Measurements from ENCODE around the gene FRMD5.

Gene FRMD5

DNA sequence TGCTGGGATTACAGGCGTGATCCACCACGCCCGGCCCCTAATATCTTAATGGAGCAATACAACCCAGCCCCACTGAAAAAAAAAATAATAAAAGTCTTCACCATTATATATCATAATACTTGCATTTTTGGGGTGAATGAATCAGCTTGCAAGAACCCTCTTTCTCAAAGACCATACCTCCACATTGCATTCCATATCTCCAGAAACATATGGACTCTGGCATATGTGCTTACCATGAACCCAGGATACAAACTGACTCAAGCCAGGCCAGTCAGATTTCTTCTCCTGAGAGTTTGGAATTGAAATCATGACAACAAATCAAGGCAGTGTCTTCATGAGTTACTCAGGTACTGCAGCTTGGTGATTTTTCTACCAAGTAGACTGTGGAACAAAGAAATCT lies 101.2 kb downstream of the FRMD5 start:
- no peak for DNase-seq (ENCODE audit: low read depth)

DNA sequence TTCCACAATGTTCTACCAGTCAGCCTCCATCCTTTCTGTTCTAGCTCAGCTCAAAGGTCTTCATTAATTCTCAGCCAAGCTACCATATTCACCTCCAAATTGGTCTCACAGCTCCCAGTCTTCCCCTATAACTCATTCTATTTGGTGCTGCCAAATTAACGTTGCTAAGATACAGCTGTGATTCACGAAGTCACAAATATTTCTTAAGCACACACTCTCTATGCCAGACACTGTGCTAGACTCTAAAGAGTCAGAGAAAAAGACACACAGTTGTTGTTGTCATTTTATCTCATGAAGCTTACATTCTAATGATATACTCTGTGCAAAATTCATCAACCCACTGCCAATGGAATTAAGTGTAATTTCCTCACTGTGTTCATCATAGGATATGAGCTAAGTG lies 102.8 kb downstream of the FRMD5 start:
- no peak for DNase-seq (ENCODE audit: low read depth)

DNA sequence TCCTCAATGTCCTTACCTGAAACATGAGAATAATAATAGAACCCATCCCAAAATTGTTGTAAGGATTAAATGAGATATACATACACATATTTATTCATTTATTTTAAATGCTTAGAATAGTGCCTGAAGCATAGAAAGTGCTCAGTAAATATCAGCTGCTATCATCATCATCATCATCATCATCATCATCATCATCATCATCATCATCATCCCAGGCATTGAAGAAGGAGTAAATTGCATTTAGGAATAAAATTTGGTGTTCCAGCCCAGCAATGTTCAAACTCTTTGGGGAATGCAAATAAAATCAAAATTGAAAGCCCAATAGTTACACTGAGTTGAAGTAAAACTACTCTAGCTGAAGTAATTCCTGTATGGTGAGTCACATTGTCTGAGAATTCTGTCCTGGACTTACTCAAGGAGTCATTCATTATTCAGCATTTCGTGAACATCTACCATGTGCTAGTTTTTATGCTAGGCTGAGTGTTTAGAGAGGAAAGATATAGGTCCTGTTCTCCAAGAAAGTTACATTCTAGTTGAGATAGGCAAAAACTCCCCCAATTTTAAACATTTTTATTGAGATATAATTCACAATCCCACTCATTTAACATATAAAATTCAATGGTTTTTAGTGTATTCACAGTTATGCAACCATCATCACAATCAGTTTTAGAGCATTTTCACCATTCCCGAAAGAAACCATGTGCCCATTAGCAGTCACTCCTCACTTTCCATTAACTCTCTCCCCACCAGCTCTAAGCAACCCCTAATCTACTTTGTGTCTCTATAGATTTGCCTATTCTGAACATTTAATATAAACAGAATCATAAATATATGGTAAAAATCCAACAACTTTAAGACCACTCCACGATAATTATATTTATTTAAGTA lies 107.2 kb downstream of the FRMD5 start:
- DNase-seq (ENCODE audit: low read depth) = peak; percentile 68

DNA sequence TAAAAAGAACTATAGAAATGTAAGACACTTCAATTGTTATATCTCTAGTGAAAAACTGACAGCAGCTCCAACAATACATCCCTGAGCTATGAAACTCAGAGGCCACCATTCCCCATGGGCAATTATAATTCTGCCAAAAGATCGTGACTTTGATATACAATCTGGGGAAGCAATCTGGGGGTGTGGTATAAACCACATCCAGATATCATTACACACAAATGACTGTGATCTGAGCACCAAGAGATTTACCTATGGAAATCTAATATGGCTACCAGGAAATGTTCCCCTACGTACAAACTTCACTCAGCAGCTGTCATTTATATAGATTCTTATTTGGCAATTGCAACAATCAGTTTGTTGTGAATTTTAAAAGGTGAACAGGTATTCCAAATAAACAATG lies 110.3 kb downstream of the FRMD5 start:
- no peak for DNase-seq (ENCODE audit: low read depth)

DNA sequence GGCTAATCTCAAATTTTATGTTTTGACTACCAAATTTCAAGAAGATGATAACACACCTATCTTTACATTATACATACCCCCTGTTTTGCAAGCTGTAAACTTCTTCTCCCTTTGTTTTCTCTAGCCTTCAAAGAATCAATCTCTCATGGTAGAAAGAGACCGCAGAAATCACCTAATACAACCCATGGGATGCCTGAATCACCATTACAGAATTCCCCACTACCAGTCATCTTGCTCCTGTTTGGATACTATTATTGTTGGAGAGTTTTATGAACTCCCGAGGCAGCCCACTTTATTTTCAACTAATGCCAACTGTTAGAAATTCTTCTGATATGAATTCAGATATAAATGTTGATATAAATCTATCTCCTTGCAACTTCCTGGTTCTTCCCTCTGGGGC lies 110.9 kb downstream of the FRMD5 start:
- DNase-seq (ENCODE audit: low read depth) = no peak

DNA sequence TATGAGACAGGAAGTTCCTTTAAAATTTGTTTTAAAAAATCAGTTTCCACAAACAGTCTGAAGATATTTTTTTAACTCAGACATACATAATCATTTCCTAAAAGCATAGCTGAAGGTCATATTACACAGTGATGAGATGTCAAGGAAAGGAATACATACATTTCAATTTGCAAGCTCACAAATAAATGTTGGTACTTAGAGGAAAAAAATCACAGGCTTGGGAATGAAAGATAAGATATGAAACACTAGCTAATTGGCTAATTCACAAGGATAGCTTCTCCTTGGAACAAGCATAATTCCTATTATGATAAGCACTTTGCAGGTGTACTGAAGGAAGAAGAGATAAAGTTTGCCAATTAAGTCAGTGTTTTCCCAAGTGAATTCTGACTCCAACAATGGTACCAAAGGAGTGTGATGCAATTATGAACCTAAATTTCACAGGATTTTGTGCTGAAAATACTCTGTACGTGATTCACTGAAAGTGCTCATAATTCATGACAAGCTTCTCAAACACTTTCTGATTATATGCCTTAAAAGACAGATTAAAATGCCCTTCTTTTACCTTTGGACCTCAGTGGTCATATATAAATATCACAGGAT lies 112.4 kb downstream of the FRMD5 start:
- DNase-seq (ENCODE audit: low read depth) = no peak

DNA sequence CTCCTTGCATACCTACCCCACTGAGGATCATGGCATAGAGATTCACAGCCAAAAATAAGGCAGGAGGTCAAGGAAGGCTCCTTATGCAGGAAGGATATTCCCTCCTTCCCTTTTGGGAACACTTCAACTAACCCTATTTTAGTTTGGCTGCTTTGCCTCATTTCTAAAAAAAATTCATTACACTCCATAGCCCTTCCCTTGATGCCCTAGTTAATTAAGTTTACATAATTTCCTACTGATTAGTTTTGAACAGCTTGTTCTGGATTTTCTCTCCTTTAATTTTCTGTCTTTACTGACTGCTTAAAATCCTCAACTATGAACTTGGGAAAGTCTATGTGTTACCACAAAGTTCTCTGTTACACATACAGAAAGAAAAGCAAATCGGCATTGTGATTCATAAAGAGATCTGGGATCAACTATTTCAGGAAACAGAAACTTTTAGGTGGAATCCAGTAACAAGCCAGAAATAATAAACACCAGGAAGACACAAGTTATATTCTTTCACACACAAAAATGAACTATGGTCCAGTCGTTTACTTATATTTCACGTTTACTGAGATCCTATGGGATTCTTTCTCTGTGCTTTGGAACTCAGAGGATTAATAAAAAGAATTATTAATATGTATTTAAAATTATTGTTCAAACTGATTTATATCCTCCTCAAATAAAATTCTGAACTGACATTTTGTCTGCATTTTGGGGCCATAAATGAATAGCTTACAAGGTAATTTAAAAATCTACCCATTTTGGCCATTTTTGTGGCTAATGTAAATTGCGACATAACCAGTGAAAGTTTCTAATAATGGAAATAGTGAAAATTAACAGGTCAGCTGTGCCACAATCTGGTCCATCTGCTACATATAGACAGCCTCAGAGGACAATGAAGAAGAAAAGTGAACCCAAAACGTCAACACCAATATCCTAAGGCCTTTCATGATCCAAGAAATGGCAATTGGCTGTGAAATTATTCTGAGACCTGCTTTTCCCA lies 113.8 kb downstream of the FRMD5 start:
- DNase-seq (ENCODE audit: low read depth) = no peak

DNA sequence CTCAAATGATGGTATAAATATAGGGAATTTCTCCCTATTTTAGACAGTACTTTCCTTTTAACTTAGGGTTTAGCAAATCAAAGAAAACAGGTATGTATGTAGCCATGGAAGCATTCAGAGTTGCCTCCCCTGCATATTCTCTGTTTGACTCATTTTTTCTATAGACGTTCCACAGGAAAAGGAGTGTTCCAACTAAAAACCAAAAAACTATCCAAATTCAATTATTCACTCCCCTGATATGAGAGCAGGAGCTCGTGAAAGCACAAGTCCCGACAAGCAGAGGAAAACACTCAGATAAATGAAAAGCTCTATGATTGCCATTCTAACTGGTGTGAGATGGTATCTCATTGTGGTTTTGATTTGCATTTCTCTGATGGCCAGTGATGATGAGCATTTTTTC lies 119.5 kb downstream of the FRMD5 start:
- DNase-seq (ENCODE audit: low read depth) = no peak

DNA sequence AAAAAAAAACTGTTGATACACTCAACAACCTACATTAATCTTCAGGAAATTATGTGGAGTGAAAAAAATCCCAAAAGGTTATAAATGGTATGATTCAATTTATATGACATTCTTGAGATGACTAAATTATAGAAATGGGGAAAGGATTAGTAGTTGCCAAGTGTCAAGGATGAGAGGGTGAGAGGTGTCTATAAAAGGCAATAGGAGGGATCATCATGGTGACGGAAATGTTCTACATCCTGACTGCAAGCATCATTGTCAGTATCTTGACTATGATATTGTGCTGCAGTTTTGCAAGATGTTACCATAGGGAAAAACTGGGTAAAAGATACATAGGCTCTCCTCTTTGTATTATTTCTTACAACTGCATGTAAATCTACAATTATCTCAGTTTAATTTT lies 125.6 kb downstream of the FRMD5 start:
- no peak for DNase-seq (ENCODE audit: low read depth)

DNA sequence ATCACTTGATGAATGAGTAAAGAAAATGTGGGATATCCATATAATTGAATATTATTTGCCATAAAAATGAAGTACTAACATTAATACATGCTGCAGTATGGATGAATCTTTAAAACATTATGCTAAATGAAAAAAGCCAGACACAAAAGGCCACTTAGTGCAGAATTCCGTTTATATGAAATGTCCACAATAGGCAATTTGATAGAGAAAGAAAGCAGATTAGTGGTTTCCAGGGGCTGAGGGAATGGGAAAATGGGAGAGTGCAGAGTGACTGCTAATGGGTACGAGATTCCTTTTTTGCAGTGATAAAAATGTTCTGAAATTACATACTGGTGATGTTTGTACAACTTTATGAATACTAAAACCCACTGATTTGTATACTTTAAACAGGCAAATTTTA lies 126.7 kb downstream of the FRMD5 start:
- DNase-seq (ENCODE audit: low read depth) = no peak

DNA sequence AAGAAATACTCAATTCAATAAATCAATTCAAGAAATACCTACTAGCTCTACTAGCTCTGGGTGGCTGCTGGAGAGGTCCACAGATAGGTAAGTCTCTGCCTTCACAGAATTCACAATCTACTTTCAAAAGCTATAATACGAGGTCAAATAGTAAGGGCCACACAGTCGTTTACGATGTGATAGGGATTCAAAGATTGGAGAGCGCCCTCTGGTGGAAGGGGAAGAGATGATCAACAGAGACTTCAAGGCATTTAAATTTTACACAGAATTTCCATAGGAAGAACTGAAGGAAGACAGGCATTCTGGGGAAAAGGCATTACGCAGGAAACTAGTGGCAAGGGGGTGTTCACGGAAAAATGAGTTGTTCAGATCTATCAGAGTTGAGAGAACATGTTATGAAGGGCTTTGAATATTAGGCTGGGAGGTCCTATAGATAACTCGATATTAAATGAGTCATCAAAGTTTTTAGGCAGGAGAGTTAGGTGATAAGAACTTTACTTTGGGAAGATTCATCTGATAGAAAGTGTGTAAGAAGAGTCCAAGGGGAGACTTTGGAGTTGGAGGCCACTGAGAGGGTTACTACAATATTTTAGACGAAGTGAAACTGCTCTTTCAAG lies 128.8 kb downstream of the FRMD5 start:
- DNase-seq (ENCODE audit: low read depth) = peak; percentile 50

DNA sequence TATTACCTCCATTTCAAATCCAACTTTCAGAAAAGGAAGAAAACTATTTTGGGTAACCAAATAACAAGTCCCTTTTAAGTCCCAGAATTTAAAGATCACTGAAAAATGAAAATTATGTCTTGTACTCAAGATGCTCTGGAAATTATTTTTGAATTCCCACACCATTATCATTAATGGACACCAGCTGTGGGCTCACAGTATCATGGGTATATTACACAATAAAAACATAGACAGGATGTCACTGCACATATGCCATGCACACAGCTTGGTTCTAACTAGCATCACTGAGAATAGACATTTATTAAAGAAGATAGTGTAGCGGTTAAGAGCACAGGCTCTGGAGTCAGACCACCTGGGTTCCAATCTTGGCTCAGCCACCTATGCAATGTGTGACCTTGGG lies 130.4 kb downstream of the FRMD5 start:
- DNase-seq (ENCODE audit: low read depth) = no peak

DNA sequence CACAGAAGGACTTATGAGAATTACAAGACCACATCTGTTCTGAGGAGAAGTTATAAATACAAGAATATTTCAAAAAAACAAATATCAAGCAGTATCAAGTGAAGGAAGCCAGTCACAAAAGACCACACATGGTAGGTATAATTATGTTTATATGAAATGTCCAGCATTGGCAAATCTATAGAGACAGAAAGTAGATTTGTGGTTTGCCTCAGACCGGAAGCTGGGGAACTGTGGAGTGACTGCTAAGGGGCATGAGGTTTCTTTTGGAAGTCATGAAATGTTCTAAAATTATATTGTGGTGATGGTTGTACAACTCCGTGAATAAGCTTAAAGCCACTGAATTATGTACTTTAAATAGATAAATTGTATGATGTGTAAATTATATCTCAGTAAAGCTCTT lies 136.9 kb downstream of the FRMD5 start:
- no peak for DNase-seq (ENCODE audit: low read depth)

DNA sequence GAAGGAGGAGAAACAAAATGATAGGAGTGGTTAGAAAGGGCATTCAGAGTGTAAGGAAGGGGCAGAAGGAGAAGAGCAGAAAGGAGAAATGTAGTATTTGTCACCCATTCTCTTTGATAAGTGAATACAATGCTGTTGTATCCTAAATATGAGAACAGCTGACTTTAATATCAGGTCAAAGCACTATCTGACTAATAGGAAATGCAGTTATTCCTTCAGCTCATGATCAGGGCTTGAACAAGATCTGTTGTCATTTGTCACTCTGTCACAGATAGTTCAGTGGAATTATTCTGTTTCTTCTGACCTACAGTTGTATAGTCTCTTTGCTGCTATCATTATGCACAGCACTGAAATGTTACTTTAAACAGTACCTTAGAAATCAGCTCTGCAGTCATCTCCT lies 149.4 kb downstream of the FRMD5 start:
- no peak for DNase-seq (ENCODE audit: low read depth)

DNA sequence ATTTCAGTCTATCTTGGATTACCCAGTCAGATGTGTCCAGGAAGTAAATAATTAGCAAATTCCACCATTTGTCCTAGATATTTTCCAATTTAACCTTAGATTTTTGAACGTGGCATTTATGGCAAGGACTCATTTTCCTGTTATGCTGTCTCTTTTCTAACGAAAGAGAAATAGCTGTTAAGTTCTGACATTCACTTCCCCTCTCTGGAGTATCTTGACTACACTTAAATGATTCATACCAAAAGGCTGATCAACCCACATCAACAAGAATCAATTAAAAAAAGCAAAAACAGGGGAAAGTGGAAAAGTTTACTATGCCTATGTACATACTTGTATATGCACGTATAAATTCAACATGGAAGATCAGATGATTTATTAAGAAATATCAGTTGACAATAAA lies 149.9 kb downstream of the FRMD5 start:
- DNase-seq (ENCODE audit: low read depth) = no peak

DNA sequence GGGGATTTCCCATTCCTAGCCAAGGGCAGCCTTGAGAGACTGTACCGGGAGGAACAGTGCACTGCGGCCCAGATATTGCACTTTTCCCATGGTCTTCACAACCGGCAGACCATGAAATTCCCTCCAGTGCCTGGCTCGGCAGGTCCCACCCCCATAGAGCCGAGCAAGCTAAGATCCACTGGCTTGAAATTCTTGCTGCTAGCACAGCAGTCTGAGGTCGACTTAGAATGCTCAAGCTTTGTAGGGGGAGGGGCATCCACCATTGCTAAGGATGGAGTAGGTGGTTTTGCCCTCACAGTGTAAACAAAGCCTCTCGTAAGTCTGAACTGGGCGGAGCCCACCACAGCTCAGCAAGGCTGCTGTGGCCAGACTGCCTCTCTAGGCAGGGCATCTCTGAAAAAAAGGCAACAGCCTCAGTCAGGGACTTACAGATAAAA lies 156.3 kb downstream of the FRMD5 start:
- DNase-seq (ENCODE audit: low read depth) = no peak

DNA sequence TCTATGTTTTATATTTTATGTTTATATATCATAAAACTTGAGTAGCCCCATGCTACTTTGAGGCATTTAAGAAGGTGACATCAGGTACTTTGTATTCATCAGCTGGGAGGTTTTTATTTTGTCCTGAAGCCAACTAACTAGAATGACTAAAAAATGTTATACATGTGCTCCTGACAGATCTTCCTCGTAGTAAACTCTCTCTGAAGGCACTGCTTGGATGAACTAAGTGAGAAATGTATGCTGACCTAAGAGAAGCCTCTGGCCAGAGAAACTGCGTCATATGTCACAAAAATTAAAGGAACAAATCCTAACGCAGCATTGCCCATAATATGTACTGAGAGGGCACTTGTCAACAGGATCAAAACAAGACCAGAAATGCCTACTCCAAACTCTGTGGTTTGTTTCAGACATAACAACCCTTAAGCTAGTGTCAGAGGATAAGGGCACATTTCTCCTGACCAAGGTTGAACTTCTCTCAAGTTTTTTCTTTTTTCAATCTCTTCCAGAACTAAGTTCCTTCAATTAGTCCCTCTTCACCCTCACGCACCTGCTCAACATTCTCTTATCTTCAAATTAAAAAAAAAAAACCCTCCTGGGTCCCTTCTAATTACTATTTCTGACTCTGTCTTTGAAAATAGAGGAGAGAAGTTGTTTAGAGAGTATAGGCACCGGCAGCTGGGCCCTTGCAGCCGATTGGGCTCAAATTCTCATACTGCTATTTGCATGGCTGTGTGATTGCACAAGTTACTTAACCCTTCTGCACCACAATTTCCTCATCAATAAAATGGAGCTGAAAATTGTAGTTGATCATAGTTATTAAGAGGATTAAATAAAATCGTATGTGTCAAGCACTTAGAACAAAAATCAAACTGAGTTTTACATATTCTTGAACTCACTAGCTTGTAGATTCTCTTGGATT lies 159.0 kb downstream of the FRMD5 start:
- DNase-seq (ENCODE audit: low read depth) = no peak

DNA sequence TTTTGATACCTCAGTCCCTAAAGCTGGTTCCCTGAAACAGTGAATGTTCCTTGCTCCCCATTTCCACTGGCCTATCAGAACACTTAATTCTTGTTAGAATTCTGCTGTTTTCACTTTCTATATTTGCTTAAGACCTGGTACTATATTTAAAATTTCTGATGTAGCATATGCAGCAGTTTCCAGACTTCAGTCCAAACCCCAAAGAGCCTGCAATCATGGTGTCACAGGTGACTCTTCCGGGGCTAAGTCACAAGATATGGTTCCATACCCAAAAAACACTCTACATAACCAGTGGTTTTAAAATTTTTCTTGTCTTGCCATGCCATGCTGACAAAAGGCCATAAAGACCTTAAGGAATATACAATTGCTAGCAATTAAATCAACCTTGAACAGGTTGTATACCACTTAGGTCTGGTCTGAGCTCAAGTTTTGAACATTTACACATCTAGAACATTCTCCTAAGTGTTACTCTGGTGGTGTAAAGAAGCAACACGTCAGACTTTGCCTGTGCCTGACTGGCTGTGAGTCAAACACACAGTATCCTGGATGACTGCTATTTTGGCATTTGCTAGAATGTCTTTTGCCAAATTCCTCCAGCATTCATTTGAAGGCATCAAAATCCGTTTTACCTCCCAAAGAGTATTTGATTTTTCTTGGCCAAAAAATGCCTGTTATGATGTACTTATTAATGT lies 160.0 kb downstream of the FRMD5 start:
- DNase-seq (ENCODE audit: low read depth) = peak; percentile 53

DNA sequence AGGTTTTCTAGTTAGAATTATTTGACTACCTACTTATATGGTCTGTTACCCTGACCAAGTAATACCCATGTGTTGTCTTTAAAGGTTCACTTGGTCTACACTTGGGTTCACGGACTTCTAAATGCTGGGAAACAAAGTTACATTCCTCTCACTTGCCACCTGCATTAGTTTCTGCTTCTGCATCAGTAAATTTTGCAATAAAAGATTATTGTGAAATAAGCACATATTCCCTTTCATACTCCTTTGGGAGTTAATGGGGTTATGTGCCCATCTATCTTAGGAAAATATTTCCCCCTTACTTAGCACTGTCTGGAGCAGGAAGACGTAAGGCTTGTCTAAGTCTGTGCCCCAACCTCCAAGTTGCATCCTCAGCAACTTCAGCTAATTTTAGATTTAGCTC lies 160.7 kb downstream of the FRMD5 start:
- no peak for DNase-seq (ENCODE audit: low read depth)

DNA sequence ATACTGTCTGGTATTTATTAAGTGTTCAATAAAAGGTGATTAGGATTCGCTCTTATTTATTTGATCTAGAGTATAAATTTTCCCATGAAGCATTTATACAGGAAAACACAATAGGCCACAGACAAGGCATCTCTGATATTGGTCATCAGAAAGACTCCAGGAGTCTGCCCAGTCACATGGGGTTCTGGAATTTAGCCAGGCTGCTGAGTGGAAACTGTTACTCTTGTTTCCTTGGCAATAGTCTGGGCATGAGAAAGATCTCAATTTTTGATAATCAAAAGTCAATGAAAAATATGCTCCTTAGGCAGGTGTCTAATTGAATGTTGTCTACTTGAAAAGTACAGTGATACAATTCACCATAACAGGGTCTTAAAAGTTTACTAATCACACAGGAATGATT lies 161.2 kb downstream of the FRMD5 start:
- DNase-seq (ENCODE audit: low read depth) = no peak
